Activated naive CD8-positive, alpha-beta T cell treated with anti-CD3 and anti-CD28 coated beads for 36 hours (primary cell): ENCODE results near the gene NAIF1. TPM values are rescaled to one million over a fixed set of nuclear protein-coding genes. Genes with fewer than 3 reads are reported as not detected.
"Not testable (repeated sequence)": the region's sequence is repeated elsewhere in the genome, so short reads cannot be mapped to it uniquely, and the experiment has no call there.

Source experiments
- DNase-seq: peaks from one replicate; pipeline ENCODE4 v3.0.0; 2021
- H3K27ac Mint-ChIP-seq: one replicate; pipeline ENCODE4 v1.8.0; 2022; ENCODE audit warnings: mild to moderate bottlenecking, moderate library complexity, mixed read lengths
- H3K27me3 Mint-ChIP-seq: one replicate; pipeline ENCODE4 v1.8.0; 2022; ENCODE audit warnings: mild to moderate bottlenecking, mixed read lengths
- H3K36me3 Mint-ChIP-seq: one replicate; pipeline ENCODE4 v1.8.0; 2021; ENCODE audit warnings: mild to moderate bottlenecking, mixed read lengths
- H3K4me1 Mint-ChIP-seq: one replicate; pipeline ENCODE4 v1.8.0; 2021; ENCODE audit warnings: mixed read lengths
- H3K4me3 Mint-ChIP-seq: one replicate; pipeline ENCODE4 v1.8.0; 2022; ENCODE audit warnings: mild to moderate bottlenecking, moderate library complexity, mixed read lengths
- H3K9me3 Mint-ChIP-seq: one replicate; pipeline ENCODE4 v1.8.0; 2022; ENCODE audit warnings: mixed read lengths
- total RNA-seq, 2 experiments: library from RNA; stranded (reverse); gene quantifications; one replicate each; pipeline ENCODE4 v1.2.3, GENCODE V29; 2021

The NAIF1 gene
- total RNA-seq, 2 experiments from 2014 or later = 11.2 to 12.0 TPM

GRCh38 chr9:128080206-128080605, 13.1 kb upstream of the NAIF1 start:
- Mint-ChIP-seq H3K4me3 (no peak overlapping the region), H3K9me3 (no peaks in the 10 kb centered on the region), H3K4me1 (peaks cover 54% of the 10 kb centered on the region), H3K27ac (no peak overlapping the region), H3K36me3 (peaks cover 25% of the 10 kb centered on the region), H3K27me3 (no peaks in the 10 kb centered on the region)
- DNase-seq = no peak

DNA sequence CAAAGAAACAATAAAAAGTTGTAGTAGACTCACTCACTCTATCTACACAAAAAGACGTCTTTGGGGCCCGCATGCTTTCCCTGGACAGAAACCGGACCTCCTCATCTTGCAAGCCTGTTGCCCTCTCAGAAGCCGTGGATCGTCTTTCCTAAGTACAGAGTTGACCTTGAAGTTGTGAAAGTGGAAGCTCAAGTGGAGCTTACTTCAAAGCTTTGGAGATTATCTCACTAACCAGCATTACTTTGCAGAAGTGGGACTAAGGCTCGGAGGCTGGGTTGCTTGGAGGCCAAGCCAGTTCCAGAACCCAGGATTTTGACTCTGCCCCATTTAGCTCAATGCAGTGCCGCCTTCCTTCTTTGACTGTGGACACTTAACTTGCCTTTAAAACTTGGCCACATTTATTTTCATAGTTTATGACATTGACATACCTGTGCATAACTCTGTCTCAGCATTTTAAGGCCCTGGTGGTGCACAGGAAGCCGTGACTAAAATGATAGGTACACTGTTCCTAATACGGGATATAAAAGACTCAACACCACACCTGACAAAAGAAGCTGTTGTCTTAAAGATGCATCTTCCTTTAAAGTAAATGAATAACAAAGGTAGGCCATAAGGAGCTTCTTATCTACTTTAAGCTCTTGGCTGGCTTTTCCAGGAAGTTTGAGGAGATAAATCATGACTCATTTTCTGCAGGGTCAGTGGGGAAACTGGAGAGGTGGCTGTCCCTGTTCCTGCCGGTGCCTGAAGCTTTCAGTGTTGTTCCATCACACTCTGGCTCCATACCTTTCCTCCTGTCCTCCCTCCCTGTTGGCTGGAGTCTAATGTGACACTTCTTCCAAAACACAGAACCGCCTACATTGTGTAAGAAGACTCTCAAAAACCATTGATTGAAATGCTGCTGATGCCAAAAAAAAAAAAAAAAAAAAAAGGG, 11.6 kb upstream of the NAIF1 start:
- Mint-ChIP-seq H3K4me3 (no peak overlapping the region), H3K4me1 (peaks cover 45% of the 10 kb centered on the region), H3K36me3 (peaks cover 28% of the 10 kb centered on the region), H3K27me3 (no peaks in the 10 kb centered on the region), H3K27ac (peak overlapping the region; percentile 69), H3K9me3 (no peaks in the 10 kb centered on the region)
- DNase-seq = no peak

DNA sequence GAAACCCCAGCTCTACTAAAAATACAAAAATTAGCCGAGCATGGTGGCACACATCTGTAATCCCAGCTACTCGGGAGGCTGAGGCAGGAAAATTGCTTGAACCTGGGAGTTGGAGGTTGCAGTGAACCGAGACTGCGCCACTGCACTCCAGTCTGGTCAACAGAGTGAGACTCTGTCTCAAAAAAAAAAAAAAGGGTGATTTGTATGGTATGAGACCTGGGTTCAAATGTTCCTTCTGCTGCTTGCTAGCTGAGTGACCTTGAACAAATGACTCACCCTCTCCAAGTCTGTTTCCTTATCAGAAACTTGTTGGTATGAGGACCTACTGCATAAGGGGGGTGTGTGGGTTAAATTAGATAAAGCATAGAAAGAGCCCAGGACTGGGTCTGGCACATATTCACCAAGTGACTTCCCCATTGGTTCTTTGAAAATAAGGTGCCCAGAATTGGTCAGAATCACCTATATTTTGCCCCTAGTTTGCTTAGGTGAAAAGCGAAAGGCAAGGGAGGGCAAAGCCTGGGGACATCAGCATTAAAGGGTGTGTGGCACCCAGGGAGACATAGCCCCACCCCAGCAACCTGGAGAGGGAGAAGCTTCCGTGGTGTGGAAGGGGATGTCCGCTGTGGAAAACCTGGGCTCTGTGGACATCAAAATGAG, 10.9 kb upstream of the NAIF1 start:
- Mint-ChIP-seq H3K27ac (peak overlapping the region; percentile 31), H3K4me1 (peaks cover 48% of the 10 kb centered on the region), H3K36me3 (peaks cover 34% of the 10 kb centered on the region), H3K9me3 (no peaks in the 10 kb centered on the region), H3K4me3 (no peak overlapping the region), H3K27me3 (no peaks in the 10 kb centered on the region)
- no peak for DNase-seq

DNA sequence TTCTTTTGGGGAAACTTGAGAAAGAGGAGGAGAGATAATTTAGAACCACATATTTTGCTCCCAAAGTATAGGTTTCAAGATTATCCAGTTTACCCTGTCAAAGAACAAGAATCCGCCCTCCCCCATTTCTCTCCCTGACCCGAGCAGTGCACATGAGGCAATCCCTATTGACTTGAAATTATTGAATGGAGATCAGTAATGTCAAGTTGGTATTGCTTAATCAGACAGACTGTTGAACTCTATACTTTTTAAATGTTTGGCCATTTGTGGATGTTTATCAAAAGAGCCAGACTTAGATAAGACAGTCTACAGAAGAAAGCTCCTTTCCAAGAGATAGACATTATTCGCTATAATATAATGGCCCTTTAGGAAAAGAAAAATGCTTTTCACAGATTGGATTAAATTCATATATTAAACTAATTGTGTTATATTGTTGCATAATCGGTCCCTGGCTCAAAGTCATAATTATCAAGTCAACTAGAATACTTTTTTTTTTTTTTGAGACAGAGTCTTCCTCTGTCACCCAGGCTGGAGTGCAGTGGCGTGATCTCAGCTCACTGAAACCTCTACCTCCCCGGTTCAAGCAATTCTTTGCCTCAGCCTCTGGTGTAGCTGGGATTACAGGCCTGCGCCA, 6.2 kb upstream of the NAIF1 start:
- H3K27ac Mint-ChIP-seq = peak overlapping the region; percentile 89
- DNase-seq = no peak
- peaks cover 1% of the 10 kb centered on the region for H3K9me3 Mint-ChIP-seq
- H3K4me3 Mint-ChIP-seq = no peak overlapping the region
- H3K27me3 Mint-ChIP-seq = no peaks in the 10 kb centered on the region
- H3K36me3 Mint-ChIP-seq = peaks cover 41% of the 10 kb centered on the region
- peaks cover 49% of the 10 kb centered on the region for H3K4me1 Mint-ChIP-seq

DNA sequence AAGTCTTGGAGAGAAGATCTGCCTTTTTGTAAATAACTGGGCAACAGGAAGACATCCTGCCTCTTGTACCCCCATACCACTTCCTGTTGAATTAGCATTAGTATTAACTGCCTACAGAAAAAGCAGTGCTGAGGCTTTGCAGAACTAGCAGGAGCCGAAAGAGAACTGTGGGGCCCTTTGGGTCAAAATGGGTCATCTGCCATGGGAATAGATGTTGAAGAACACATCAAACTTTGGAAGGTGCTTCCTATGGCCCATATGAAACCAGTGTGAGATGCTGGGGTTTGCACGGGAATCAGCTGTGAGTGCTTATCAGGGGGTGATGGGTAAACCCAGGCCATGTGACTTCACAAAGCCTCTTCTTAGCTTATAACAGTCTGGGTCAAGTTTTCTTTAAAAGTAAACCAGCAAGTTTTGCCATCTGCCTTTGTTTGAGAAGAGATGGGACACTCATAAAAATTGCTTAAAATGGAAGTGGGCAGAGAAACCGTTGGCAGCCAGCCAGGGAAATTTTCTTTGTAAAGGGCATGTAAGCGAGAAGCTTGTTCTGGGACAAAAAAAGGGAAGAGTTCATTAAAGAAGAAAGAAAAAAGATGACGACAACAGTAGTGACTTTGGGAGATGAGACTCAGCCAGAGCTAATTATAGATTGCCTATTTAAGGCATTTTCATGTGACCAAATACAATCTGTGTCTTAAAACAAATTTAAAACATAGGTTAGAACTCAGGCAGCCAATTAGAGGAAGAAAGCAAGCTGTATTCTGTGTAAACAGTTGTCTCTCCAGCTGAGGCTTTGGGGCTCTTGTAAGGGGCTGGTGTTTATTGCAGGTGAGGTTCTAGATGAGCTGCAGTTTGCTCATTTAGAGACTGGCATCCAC, 5.3 kb upstream of the NAIF1 start:
- no peaks in the 10 kb centered on the region for H3K27me3 Mint-ChIP-seq
- peak; percentile 54 for DNase-seq
- peak overlapping the region; percentile 79 for H3K4me3 Mint-ChIP-seq
- peaks cover 41% of the 10 kb centered on the region for H3K4me1 Mint-ChIP-seq
- H3K36me3 Mint-ChIP-seq = peaks cover 35% of the 10 kb centered on the region
- peak overlapping the region; percentile 89 for H3K27ac Mint-ChIP-seq
- H3K9me3 Mint-ChIP-seq = peaks cover 1% of the 10 kb centered on the region

DNA sequence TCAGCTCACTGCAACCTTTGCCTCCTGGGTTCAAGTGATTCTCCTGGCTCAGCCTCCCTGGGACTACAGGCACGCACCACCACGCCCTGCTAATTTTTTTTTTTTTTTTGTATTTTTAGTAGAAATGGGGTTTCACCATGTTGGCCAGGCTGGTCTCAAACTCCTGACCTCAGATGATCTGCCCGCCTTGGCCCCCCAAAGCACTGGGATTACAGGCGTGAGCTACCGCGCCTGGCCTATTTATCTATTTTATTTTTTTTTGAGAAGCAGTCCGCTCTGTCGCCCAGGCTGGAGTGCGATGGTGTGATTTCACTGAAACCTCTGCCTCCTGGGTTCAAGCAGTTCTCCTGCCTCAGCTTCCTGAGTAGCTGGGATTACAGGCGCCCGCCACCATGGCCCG, 4.4 kb upstream of the NAIF1 start:
- H3K4me3 Mint-ChIP-seq = peak overlapping the region; percentile 79
- not testable (repeated sequence) for DNase-seq, H3K9me3 Mint-ChIP-seq, H3K27me3 Mint-ChIP-seq
- H3K27ac Mint-ChIP-seq = peak overlapping the region; percentile 89
- H3K36me3 Mint-ChIP-seq = peaks cover 28% of the 10 kb centered on the region
- peaks cover 36% of the 10 kb centered on the region for H3K4me1 Mint-ChIP-seq

GRCh38 chr9:128070874-128071273, 3.8 kb upstream of the NAIF1 start:
- Mint-ChIP-seq H3K27me3 (no peaks in the 10 kb centered on the region), H3K4me3 (peak overlapping the region; percentile 66), H3K36me3 (peaks cover 30% of the 10 kb centered on the region), H3K9me3 (peaks cover 1% of the 10 kb centered on the region), H3K4me1 (peaks cover 40% of the 10 kb centered on the region), H3K27ac (peak overlapping the region; percentile 89)
- DNase-seq = no peak

GRCh38 chr9:128068386-128069205, 1.5 kb upstream of the NAIF1 start:
- Mint-ChIP-seq H3K9me3 (peaks cover 1% of the 10 kb centered on the region), H3K4me1 (peaks cover 51% of the 10 kb centered on the region), H3K27ac (peak overlapping the region; percentile 75), H3K4me3 (peak overlapping the region; percentile 85), H3K36me3 (peaks cover 27% of the 10 kb centered on the region), H3K27me3 (no peaks in the 10 kb centered on the region)
- DNase-seq = no peak

- peak within 1 kb of the TSS; percentile 75 for H3K27ac Mint-ChIP-seq
- H3K4me3 Mint-ChIP-seq = peak within 1 kb of the TSS; percentile 85
These were observed 695 bp upstream of the NAIF1 start, which contains the start of gene SLC25A25 for GRCh38 chr9:128067645-128068385. Gene SLC25A25, plus strand, starts transcription at chr9:128068232. Its CDS starts 88 bp downstream, at chr9:128068320.

DNA sequence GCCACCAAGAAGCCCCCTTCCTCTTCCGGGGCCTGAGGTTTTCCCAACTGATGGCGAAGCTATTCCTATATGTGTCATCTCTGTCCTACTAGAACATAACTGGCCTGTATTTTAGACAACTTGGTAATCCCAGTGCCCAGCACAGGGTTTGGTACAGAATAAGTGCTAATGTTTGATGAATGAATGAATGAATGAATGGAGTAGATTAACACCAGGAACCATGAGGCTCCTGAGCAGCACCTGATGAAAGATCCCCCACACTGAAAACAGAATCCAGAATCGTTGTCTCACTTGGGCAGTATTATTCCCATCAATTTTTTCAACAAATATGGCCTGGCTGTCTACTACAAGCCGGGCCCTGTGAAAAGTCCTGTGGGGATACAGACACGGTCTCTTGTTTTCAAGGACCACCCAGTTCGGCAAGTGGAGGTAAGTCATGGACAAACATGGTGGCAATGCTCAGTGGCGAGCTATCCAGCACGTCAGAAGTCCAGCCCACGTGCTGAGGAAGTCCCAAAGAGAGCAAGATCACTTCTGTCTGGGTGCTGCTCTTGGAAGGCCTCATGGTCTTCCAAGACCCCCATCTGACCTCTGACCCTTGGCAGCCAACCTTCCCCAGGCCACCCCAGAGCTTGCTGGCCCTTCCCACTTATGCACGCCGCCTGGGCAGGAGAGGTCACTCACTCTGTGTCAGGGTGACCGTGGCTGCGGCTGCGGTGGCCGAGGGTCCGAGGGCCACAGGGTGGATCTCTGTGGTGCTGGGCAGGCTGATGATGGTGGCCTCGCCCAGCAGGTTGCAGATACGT, 1.0 kb downstream of the NAIF1 start:
- no peak overlapping the region for H3K27ac Mint-ChIP-seq
- DNase-seq = no peak
- no peaks in the 10 kb centered on the region for H3K27me3 Mint-ChIP-seq
- H3K4me1 Mint-ChIP-seq = peaks cover 45% of the 10 kb centered on the region
- H3K36me3 Mint-ChIP-seq = peaks cover 27% of the 10 kb centered on the region
- no peak overlapping the region for H3K4me3 Mint-ChIP-seq
- H3K9me3 Mint-ChIP-seq = peaks cover 1% of the 10 kb centered on the region

More at GRCh38 chr9:128067645-128068385, 695 bp upstream of the NAIF1 start, which contains the start of gene SLC25A25:
- peak; percentile 100 for DNase-seq
- Mint-ChIP-seq H3K27me3 (no peaks in the 10 kb centered on the region), H3K36me3 (peaks cover 28% of the 10 kb centered on the region), H3K9me3 (peaks cover 1% of the 10 kb centered on the region), H3K4me1 (peaks cover 44% of the 10 kb centered on the region)

GRCh38 chr9:128062846-128063831, 4.0 kb downstream of the NAIF1 start:
- H3K4me3 Mint-ChIP-seq = no peak overlapping the region
- no peak overlapping the region for H3K27ac Mint-ChIP-seq
- peaks cover 36% of the 10 kb centered on the region for H3K4me1 Mint-ChIP-seq
- no peaks in the 10 kb centered on the region for H3K9me3 Mint-ChIP-seq
- no peak for DNase-seq
- H3K36me3 Mint-ChIP-seq = peaks cover 18% of the 10 kb centered on the region
- H3K27me3 Mint-ChIP-seq = no peaks in the 10 kb centered on the region
